GM13977 (cell line): ENCODE measurements around the gene ATP1A2.

ENCODE experiments used
- DNase-seq: peaks from one replicate; pipeline ENCODE4 v3.0.0; 2012; ENCODE audit warnings: low spot score
- in situ Hi-C: fragments of 300-500 bp; cut with MboI; formaldehyde crosslinking; loops from one replicate; pipeline ENCODE4 v1.12.0; 2022; ENCODE audit warnings: low sequenced_read_pairs, low pct_unique_long_range_greater_than_20kb, mixed read lengths, inconsistent platforms; ENCODE audit not compliant: unreplicated experiment
- TF ChIP-seq, protein P1 (sequence below): IDR thresholded peaks from 2 replicates; pipeline ENCODE4 v1.5.1; 2012; ENCODE audit warnings: mild to moderate bottlenecking, control low read depth; ENCODE audit not compliant: insufficient read depth; ENCODE audit errors: extremely low read depth, missing control alignments

Gene ATP1A2

DNA sequence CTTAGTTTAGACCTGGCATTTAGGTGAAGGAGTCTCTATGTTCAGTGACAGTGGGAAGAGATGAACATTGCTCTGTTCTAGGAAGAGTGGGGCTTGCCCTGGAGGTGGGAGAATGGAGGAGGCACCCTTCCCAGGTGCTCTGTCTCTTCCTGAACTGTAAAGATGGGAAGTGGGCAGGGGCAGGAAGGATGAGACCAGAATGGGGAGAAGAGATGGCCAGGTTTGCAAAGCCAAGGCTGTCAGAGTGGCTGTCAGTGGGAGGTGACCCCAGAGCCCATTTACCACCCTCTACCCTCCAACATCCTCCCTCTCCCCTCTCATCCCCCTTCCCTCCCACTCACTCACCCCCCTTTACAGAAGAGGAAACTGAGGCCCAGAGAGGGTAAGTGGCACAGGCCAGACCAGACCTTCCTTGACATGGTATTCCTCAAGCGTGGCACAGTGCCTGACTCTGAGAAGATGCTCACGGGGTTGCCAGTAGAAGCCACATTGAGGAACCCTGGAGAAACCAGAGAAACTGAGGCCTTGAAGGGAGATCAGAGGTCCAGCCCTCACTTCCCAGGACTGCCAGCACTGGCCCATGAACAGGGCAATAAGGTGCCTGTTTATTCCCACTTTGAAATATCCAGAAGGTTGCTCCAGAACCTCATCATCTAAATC is 15.7 kb upstream of the ATP1A2 start:
- DNase-seq: no peak
- TF ChIP-seq, protein P1, sequence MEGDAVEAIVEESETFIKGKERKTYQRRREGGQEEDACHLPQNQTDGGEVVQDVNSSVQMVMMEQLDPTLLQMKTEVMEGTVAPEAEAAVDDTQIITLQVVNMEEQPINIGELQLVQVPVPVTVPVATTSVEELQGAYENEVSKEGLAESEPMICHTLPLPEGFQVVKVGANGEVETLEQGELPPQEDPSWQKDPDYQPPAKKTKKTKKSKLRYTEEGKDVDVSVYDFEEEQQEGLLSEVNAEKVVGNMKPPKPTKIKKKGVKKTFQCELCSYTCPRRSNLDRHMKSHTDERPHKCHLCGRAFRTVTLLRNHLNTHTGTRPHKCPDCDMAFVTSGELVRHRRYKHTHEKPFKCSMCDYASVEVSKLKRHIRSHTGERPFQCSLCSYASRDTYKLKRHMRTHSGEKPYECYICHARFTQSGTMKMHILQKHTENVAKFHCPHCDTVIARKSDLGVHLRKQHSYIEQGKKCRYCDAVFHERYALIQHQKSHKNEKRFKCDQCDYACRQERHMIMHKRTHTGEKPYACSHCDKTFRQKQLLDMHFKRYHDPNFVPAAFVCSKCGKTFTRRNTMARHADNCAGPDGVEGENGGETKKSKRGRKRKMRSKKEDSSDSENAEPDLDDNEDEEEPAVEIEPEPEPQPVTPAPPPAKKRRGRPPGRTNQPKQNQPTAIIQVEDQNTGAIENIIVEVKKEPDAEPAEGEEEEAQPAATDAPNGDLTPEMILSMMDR: no peak
- in situ Hi-C loops: no loop called here

DNA sequence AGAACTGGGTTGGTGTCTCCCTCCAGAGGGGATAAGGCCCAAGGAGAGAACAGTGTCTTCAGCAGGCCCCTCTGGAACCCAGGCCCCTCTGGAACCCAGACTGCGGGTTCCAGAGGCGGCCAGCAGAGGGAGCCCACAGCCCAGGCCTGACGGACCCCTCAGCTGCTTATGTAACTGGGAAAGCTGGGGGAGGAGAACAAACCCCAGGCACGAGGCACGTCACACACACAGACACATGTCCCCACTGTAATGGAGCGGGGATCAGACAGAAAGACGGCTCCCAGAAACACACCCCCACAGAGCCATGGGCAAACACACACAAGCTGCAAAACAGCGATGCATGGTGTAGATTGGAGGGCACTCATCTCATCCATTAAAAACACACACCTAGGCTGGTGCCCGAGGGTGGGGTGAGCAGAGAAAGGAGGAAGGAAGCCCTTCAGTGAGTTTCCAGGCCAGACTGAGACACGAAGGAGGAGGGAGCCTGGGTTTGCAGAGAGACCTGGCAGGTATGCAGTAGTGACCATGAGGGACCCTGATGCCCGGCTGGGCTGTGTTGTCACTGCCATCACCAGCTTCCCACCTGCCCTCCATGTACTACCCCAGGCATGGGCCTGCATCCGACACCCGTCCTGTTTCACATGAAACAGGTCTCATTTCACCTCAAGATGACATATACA is 14.4 kb upstream of the ATP1A2 start:
- TF ChIP-seq, protein P1: peak; percentile 85
- peak; percentile 84 for DNase-seq
- in situ Hi-C loops: no loop called here

DNA sequence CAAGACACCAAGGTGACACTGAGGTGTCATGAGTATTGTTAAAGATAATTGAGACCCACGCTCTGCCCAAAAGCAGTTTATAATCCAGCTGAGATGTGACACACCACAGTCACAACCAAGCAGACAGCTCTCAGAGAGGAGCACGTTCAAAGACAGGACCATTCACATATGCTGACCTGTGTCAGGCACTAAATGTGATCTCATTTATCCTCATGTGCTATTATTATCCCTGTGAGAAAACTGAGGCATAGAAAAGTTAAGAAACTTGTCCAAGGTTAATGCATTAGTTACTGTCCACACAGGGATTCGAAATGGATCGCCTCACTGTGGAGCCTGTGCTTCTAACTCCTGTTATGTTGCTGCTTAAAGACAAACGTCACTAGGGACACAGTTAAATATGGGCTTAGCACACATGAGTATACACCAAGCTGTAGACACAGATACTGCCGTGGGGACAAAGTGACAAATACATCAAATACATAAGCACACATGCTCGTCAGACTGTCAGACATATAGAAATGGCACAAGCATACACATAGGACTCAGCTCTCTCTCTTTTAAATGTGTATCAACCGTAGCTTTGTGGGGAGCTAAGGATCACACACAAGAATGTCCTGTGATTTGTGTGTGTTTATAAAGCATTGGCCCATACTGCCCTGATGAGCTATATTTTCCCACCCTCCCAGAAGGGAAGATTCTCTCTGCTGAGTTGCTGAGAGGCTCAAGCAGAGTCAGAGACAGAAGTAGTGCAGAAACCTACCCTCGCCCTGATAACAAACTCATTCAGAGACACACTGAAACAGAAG is 13.6 kb upstream of the ATP1A2 start:
- in situ Hi-C loops: no loop called here
- no peak for DNase-seq
- TF ChIP-seq, protein P1: no peak

DNA sequence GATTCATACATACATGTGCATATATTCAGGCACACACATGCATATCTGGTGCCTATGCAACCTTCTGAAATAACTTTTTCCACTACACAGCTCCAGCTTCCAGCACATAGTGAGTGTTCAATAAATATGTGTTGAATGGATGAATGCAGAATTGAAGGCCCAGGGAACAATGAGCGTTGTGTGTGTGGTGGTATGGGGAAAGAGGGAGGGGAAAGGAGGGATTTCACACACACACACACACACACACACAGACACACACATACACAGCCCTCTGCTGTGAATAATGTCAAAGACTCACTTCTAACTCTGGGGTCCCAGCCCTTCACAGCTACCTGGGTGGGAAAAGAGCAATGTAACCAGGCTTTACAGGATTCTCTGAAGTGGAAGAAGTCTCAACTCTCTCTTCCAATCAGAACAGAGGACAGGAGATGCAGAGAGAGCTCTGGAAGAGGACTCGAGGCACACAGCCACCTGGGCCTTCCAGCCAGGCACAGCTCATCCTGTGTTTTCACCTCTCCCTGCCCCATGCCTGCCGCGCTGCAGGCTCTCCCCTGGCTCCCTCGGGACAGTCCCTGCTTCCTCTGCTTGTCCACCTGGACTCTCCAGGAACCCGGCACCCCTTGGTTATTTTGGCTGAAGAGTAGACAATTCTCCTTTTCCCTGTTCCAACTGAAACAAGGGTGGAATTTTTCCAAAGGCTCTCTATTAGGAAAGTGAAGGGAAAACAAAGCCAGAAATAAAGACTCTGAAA is 11.7 kb upstream of the ATP1A2 start:
- TF ChIP-seq, protein P1: no peak
- no peak for DNase-seq
- in situ Hi-C loops: no loop called here

DNA sequence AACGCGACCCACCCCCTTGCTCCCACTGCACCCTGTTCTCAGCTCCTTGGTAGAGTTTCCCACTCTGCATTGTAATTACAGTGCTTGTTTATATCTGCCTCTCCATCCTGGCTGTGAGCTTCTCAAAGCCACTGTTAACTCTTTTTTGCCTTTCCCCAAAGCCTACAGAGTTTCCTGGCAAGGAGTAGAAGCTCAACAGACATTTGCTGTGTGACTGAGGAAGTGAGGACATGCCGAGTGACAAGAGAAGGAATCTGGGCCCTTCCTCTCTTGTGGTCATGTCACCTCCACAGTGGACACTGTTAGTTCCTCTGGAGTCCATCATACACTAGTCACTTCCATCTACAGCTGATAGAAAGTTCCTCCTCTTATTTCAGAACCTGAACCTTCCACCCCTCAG is 11.1 kb upstream of the ATP1A2 start:
- in situ Hi-C loops: no loop called here
- TF ChIP-seq, protein P1: no peak
- DNase-seq: no peak

DNA sequence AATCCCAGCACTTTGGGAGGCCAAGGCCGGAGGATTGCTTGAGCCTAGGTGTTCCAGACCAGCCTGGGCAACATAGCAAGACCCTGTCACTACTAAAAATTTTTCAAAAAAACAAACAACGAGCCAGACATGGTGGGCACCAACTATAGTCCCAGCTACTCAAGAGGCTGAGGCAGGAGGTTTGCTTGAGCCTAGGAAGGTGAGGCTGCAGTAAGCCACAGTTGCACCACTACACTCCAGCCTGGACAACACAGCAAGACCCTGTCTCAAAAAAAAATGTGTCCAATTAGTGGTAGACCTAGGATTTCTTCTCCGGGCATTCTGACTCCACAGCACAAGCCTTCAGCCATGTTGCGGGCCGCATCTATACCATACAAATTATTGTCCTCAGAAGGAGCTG is 10.4 kb upstream of the ATP1A2 start:
- in situ Hi-C loops: no loop called here
- TF ChIP-seq, protein P1: no peak
- no peak for DNase-seq
